Stimulated activated CD4-positive, alpha-beta T cell treated with anti-CD3 and anti-CD28 coated beads, Interleukin-15, amount 100 ng/mL, for 1 hour (primary cell): Measurements from ENCODE around the gene FCN2.

ENCODE experiments used
- DNase-seq, 2 donors: peaks; one replicate each; pipeline ENCODE4 v3.0.0-alpha.2; 2020; ENCODE audit warnings: low read depth in 1 of 2, low spot score in 1 of 2

Gene FCN2

GRCh38 chr9:134868751-134869553 is 11.7 kb upstream of the FCN2 start:
- no peak for DNase-seq

- no peak for DNase-seq
Observed at GRCh38 chr9:134869554-134870300, 10.9 kb upstream of the FCN2 start.

GRCh38 chr9:134870301-134870694 is 10.3 kb upstream of the FCN2 start:
- no peak for DNase-seq

GRCh38 chr9:134870746-134871662 is 9.6 kb upstream of the FCN2 start:
- DNase-seq: no peak

GRCh38 chr9:134871697-134872340 is 8.8 kb upstream of the FCN2 start:
- DNase-seq: no peak

DNA sequence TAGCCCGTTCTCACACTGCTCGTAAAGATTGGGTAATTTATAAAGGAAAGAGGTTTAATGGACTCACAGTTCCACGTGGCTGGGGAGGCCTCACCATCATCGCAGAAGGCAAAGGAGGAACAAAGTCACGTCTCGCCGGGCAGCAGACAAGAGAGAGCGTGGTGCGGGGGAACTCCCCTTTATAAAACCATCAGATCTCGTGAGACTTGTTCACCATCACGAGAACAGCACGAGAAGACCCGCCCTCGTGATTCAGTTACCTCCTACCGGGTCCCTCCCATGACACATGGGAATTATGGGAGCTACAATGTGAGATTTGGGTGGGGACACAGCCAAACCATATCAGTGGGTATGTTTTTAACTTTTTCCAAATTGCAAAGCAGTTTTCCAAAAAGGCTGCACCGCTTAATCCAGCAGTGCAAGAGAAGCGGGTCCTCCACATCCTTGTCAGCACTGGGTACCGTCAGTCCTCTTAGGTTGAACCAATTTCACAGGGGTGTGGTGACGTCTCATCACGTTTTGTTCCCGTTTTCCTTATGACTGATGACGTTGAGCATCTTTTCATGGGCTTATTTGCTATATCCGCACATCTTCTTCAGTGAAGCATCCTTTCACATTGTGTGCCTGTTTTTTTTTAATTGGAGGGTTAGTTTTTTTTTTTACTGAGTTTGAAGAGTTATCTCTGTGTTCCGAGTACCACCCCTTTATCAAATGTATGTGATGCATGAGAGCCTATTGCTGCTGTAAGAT is 8.0 kb upstream of the FCN2 start:
- DNase-seq: no peak

GRCh38 chr9:134875371-134875770 is 5.2 kb upstream of the FCN2 start:
- no peak for DNase-seq

DNA sequence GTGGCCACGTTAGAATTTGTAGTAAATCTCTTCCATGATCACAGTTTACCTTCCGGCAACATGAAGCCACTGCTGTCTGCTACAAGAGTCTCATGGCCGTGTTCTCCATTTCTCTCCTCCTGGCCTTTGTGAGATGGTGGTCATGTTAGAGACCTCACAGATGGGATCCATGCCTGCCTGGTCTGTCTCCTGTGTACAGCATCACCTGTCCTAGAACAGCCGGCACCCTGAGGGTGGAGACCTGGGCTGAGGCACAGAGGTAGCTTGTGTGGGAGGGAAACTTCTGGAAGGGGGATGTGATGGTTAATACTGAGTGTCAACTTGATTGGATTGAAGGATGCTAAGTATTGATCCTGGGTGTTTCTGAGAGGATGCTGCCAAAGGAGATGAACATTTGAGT is 3.1 kb upstream of the FCN2 start:
- DNase-seq: no peak

DNA sequence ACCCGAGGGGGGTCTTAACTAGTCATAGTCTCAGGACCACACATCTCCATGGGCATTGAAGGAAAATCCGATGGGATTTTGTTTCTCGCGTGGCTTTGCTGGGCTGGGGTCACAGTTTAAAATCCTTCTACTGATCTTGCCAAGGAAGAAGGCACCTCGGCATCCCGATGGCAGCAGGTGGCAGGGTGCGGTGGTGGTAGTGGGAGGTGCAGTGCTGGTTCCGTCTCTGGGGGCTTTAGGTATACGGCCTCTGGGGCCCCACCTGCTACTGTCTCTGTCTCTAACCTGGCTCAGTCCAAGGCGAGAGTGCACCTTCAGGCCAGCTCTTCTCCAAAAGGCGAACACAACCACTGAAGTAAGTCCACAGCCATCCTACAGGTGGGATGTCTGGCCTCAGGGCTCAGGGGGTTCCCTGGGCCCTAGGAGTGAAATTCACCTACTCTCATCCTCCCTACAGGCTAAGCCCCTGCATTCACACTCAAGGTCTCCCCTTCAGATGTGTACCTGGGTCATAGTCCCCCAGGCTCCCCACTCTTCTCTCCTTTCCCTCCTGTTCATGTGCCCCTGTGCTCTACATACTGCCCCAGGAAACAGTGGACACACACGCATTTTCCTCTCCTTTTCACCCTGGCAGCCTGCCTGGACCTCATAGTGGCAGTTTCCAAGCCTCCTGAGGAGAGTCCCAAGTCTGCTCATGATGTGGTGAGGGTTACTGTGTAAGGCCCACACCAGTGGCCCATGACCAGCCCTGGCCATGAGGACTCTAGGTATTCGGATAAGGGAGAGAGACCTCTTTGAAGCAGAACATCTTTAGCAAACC is 736 bp upstream of the FCN2 start:
- no peak for DNase-seq

DNA sequence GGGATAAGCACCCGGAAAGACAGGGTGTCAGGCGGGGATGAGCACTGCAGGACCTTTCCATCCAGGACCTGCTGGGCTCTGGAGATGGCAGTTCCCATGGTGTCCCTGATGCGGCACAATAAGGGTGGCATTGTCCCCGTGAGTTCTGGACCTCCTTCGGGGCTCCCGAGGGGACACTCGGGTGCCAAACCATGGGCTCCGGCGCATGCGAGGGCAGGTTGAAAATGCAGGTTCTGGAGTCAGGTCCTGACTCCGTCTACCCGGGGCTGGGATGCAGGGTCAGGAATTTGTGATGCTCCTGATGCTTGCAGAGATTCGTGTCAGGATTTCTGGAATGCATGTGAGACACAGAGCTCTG is 682 bp downstream of the FCN2 start:
- no peak for DNase-seq

DNA sequence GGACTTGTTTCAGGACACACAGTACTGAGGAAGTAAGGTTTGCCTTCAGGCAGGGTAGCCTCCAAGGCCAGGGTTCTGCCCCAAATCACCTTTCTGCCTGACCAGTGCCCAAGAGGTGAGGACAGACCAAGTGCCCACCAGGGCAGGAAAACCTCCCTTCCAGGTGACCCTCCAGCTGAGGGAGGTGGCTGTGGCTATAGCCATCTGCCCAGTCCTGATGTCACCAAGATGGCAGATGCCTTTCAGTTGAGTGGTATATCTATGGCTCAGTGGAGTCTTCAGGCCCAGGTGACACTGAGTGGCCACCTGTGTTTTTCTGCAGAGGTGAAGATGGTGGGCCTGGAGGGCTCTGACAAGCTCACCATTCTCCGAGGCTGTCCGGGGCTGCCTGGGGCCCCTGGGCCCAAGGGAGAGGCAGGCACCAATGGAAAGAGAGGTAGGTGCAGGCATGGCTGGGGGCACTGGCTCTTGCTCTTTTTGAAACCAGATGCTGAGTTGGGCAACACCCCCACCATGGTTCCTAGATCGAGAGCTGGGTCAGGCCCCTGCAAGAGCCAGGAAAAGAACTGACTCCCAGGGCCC is 1.7 kb downstream of the FCN2 start:
- no peak for DNase-seq

GRCh38 chr9:134883040-134883782 is 2.6 kb downstream of the FCN2 start:
- no peak for DNase-seq

GRCh38 chr9:134884492-134884891 is 3.9 kb downstream of the FCN2 start:
- DNase-seq: no peak

DNA sequence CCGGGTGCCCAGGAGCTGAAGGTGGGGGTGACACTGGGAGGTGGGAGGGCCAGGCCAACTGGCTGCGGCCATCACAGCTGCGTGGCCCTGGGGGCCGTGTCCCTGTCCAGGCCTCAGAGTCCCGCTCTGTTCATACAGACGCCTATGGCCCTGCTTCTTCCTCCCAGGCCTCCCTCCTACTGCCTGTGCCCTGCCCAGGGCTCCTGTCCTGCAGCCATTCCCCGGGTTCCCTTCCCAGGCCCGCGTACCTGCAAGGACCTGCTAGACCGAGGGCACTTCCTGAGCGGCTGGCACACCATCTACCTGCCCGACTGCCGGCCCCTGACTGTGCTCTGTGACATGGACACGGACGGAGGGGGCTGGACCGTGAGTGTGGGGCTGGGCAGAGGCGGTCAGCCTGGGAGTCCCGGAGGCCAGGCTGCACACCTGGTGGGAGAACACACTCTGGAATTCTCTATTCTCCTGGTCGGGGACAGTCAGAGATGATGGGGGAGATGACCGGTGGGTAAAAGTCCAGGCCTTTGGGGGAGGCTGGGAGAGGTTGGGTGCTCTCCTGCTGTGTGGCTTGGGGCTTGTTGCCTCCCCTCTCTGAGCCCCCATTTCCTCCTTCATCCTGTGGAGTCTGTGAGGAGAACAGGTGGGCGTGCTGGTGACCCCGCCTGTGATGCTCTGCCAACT is 4.5 kb downstream of the FCN2 start:
- DNase-seq: no peak

GRCh38 chr9:134885679-134886412 is 5.2 kb downstream of the FCN2 start:
- DNase-seq: no peak

- no peak for DNase-seq
Observed at GRCh38 chr9:134886413-134886913, 5.9 kb downstream of the FCN2 start.

- no peak for DNase-seq
Observed at GRCh38 chr9:134887219-134887618, 6.6 kb downstream of the FCN2 start.
